Liver (tissue), 3 donors: Measurements from ENCODE around the gene HMHB1.

Experiments
- CTCF ChIP-seq: fragments of 150-350 bp; IDR thresholded peaks from 2 replicates; pipeline ENCODE4 v1.5.1; 2017; ENCODE audit warnings: improper control_type of control experiment, low read depth, low read length; ENCODE audit not compliant: missing input control
- GABPA ChIP-seq, 2 donors: IDR thresholded peaks in 1 of 2; conservative IDR thresholded peaks in 1 of 2; 2 replicates each; pipeline ENCODE4 v1.6.1; 2016; ENCODE audit warnings: antibody characterized with exemption in 2 of 2, mild to moderate bottlenecking in 1 of 2, moderate library complexity in 1 of 2
- JUND ChIP-seq, 2 donors: IDR thresholded peaks; 2 replicates each; pipeline ENCODE4 v1.6.1; 2016; ENCODE audit warnings: antibody characterized with exemption in 2 of 2
- RAD21 ChIP-seq, 2 donors: IDR thresholded peaks; 2 replicates each; pipeline ENCODE4 v1.6.1; 2016; ENCODE audit warnings: antibody characterized with exemption in 2 of 2, mild to moderate bottlenecking in 2 of 2
- SP1 ChIP-seq: IDR thresholded peaks from 2 replicates; pipeline ENCODE4 v1.6.1; 2018; ENCODE audit warnings: antibody characterized with exemption, mild to moderate bottlenecking
- TAF1 ChIP-seq: conservative IDR thresholded peaks from 2 replicates; pipeline ENCODE4 v1.6.1; 2016; ENCODE audit warnings: antibody characterized with exemption, mild to moderate bottlenecking
- YY1 ChIP-seq: IDR thresholded peaks from 2 replicates; pipeline ENCODE4 v1.6.1; 2016; ENCODE audit warnings: antibody characterized with exemption, mild to moderate bottlenecking
- ZBTB33 ChIP-seq: IDR thresholded peaks from 2 replicates; pipeline ENCODE4 v1.6.1; 2016; ENCODE audit warnings: antibody characterized with exemption
- TF ChIP-seq, protein P1 (sequence below): IDR thresholded peaks from 2 replicates; pipeline ENCODE4 v1.6.1; 2016; ENCODE audit warnings: antibody characterized with exemption, mild to moderate bottlenecking
- TF ChIP-seq, protein P2 (sequence below): IDR thresholded peaks from 2 replicates; pipeline ENCODE4 v1.6.1; 2016; ENCODE audit warnings: antibody characterized with exemption
- donor health status: healthy.
- donor health status: healthy.

DNA sequence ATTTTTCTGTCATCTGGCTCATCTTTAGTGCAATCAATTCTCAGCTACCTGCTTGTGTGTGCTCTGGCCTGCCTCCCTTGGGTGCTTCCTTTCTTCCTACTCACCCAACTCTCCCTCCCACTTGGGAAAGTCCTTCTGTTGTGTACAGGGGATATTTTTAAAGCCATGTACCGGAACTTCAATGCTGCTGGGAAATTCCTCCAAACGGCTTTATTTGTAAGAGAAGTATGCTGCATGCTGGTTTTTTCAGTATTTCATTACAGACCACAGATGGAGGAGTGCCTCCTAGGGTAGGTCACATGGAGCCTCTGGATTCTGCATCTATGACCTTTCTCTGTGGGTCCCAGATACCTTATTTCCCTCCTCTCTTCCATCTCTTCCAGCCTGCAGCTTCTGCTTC is 5.4 kb upstream of the HMHB1 start:
- no peak for TF ChIP-seq CTCF
- TF ChIP-seq, protein P1, sequence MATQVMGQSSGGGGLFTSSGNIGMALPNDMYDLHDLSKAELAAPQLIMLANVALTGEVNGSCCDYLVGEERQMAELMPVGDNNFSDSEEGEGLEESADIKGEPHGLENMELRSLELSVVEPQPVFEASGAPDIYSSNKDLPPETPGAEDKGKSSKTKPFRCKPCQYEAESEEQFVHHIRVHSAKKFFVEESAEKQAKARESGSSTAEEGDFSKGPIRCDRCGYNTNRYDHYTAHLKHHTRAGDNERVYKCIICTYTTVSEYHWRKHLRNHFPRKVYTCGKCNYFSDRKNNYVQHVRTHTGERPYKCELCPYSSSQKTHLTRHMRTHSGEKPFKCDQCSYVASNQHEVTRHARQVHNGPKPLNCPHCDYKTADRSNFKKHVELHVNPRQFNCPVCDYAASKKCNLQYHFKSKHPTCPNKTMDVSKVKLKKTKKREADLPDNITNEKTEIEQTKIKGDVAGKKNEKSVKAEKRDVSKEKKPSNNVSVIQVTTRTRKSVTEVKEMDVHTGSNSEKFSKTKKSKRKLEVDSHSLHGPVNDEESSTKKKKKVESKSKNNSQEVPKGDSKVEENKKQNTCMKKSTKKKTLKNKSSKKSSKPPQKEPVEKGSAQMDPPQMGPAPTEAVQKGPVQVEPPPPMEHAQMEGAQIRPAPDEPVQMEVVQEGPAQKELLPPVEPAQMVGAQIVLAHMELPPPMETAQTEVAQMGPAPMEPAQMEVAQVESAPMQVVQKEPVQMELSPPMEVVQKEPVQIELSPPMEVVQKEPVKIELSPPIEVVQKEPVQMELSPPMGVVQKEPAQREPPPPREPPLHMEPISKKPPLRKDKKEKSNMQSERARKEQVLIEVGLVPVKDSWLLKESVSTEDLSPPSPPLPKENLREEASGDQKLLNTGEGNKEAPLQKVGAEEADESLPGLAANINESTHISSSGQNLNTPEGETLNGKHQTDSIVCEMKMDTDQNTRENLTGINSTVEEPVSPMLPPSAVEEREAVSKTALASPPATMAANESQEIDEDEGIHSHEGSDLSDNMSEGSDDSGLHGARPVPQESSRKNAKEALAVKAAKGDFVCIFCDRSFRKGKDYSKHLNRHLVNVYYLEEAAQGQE: no peak
- TF ChIP-seq TAF1: no peak
- no peak for TF ChIP-seq YY1
- no peak for TF ChIP-seq JUND (IDR thresholded peaks at IDR 0.05)
- no peak for TF ChIP-seq RAD21 (IDR thresholded peaks at IDR 0.05)
- no peak for TF ChIP-seq SP1
- TF ChIP-seq, protein P2, sequence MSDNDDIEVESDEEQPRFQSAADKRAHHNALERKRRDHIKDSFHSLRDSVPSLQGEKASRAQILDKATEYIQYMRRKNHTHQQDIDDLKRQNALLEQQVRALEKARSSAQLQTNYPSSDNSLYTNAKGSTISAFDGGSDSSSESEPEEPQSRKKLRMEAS: no peak
- TF ChIP-seq GABPA (IDR thresholded peaks at IDR 0.05 in 1 of 2, conservative IDR thresholded peaks at IDR 0.05 in 1 of 2): no peak
- TF ChIP-seq ZBTB33: no peak
